Measurements from ENCODE around the gene TLNRD1.

Gene TLNRD1

GRCh38 chr15:80967991-80968510 is 32.7 kb upstream of the TLNRD1 start:
- Histone ChIP-seq H2AFZ (ENCODE audit: low read depth, low read length) (no peak overlapping the region), H3K27me3 (ENCODE audit: insufficient read depth, low read length) (no peaks in the 10 kb centered on the region), H3K4me3 (ENCODE audit: low read length) (no peak overlapping the region), H3K4me1 (ENCODE audit: insufficient read depth, low read length) (no peaks in the 10 kb centered on the region), H3K36me3 (ENCODE audit: insufficient read depth, low read length) (peaks cover 10% of the 10 kb centered on the region), H3K9me3 (ENCODE audit: low read length) (no peaks in the 10 kb centered on the region)

DNA sequence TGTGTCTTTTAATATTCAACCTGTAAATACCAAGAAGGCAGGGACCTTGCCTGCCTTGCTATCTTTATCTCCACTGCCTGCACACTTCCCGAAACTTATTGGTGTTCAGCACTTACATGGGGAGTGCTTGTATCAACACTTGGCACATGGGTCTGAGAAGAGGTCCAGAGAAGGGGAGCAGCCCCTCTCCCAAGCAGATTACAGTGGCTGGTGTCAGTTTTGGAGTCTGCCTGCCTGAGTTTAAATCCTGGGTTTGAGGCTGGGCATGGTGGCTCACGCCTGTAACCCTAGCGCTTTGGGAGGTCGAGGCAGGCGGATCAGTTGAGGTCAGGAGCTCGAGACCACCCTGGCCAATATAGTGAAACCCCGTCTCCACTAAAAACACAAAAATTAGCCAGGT is 31.4 kb upstream of the TLNRD1 start:
- H3K9me3 ChIP-seq (ENCODE audit: low read length): no peaks in the 10 kb centered on the region
- H2AFZ ChIP-seq (ENCODE audit: low read depth, low read length): no peak overlapping the region
- no peak overlapping the region for H3K4me3 ChIP-seq (ENCODE audit: low read length)
- no peaks in the 10 kb centered on the region for H3K27me3 ChIP-seq (ENCODE audit: insufficient read depth, low read length)
- H3K4me1 ChIP-seq (ENCODE audit: insufficient read depth, low read length): peaks cover 4% of the 10 kb centered on the region
- H3K36me3 ChIP-seq (ENCODE audit: insufficient read depth, low read length): peaks cover 10% of the 10 kb centered on the region

DNA sequence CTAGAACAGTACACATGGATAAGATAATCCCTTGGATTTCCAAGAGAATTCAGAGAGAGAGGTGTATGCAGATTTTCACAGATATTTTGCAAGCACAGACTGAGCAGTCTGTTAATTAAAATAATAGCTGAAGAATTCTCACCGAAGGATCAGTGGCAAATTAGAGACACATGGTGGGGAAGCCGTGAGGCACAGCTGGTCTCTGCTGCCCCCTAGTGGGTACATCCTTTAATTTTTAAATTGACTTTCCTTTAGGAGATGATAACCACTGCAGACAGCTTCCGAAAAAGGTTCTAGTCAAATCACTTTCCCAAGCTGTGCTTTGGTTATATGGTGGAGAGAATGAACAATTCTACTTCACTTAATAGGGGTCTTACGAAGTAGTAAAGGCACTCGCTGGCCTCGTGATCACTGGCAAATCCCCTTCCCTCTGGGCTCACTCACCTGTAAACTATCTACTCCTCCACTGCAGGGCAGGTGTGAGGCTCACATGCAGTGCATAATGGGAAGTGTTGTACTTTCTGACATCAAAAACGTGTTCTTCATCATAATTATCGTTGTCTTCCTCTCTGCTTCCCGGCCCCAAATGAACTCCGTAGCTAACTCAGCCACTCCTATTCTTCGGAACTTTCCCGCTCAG is 30.6 kb upstream of the TLNRD1 start:
- Histone ChIP-seq H2AFZ (ENCODE audit: low read depth, low read length) (no peak overlapping the region), H3K27me3 (ENCODE audit: insufficient read depth, low read length) (no peaks in the 10 kb centered on the region), H3K4me3 (ENCODE audit: low read length) (no peak overlapping the region), H3K9me3 (ENCODE audit: low read length) (no peaks in the 10 kb centered on the region), H3K36me3 (ENCODE audit: insufficient read depth, low read length) (peaks cover 10% of the 10 kb centered on the region), H3K4me1 (ENCODE audit: insufficient read depth, low read length) (peaks cover 4% of the 10 kb centered on the region)

- no peaks in the 10 kb centered on the region for H3K9me3 ChIP-seq (ENCODE audit: low read length)
- no peaks in the 10 kb centered on the region for H3K27me3 ChIP-seq (ENCODE audit: insufficient read depth, low read length)
- H2AFZ ChIP-seq (ENCODE audit: low read depth, low read length): no peak overlapping the region
- no peak overlapping the region for H3K4me3 ChIP-seq (ENCODE audit: low read length)
- H3K36me3 ChIP-seq (ENCODE audit: insufficient read depth, low read length): peaks cover 10% of the 10 kb centered on the region
- H3K4me1 ChIP-seq (ENCODE audit: insufficient read depth, low read length): peaks cover 4% of the 10 kb centered on the region
These were observed 30.1 kb upstream of the TLNRD1 start for GRCh38 chr15:80970658-80971057.

- no peaks in the 10 kb centered on the region for H3K9me3 ChIP-seq (ENCODE audit: low read length)
- H3K27me3 ChIP-seq (ENCODE audit: insufficient read depth, low read length): no peaks in the 10 kb centered on the region
- no peak overlapping the region for H2AFZ ChIP-seq (ENCODE audit: low read depth, low read length)
- peaks cover 10% of the 10 kb centered on the region for H3K36me3 ChIP-seq (ENCODE audit: insufficient read depth, low read length)
- H3K4me3 ChIP-seq (ENCODE audit: low read length): no peak overlapping the region
- H3K4me1 ChIP-seq (ENCODE audit: insufficient read depth, low read length): peaks cover 4% of the 10 kb centered on the region
These were observed 29.6 kb upstream of the TLNRD1 start for GRCh38 chr15:80971143-80971542.

- Histone ChIP-seq H3K36me3 (ENCODE audit: insufficient read depth, low read length) (peaks cover 16% of the 10 kb centered on the region), H2AFZ (ENCODE audit: low read depth, low read length) (no peak overlapping the region), H3K4me1 (ENCODE audit: insufficient read depth, low read length) (peaks cover 4% of the 10 kb centered on the region), H3K9me3 (ENCODE audit: low read length) (no peaks in the 10 kb centered on the region), H3K4me3 (ENCODE audit: low read length) (no peak overlapping the region), H3K27me3 (ENCODE audit: insufficient read depth, low read length) (no peaks in the 10 kb centered on the region)
These were observed 28.4 kb upstream of the TLNRD1 start for GRCh38 chr15:80972276-80972675.

DNA sequence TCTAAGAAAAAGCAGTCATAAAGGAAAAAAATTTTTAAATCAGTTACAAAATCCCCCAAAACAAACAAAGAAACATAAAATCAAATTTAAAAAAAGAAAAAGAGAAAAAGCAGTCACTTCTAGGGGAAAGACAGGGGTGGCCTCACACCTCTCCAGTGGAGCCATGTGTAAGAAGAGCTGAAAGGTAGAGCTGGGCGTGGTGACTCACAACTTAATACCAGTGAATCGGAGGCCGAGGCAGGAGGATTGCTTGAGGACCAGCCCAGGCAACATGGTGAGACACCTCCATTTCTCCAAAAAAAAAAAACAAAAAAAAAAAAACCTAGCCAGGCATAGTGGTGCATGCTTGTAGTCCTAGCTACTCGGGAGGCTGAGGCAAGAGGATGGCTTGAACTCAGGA is 25.8 kb upstream of the TLNRD1 start:
- no peaks in the 10 kb centered on the region for H3K27me3 ChIP-seq (ENCODE audit: insufficient read depth, low read length)
- H3K36me3 ChIP-seq (ENCODE audit: insufficient read depth, low read length): peaks cover 32% of the 10 kb centered on the region
- H3K4me1 ChIP-seq (ENCODE audit: insufficient read depth, low read length): peaks cover 4% of the 10 kb centered on the region
- no peaks in the 10 kb centered on the region for H3K9me3 ChIP-seq (ENCODE audit: low read length)
- H3K4me3 ChIP-seq (ENCODE audit: low read length): no peak overlapping the region
- no peak overlapping the region for H2AFZ ChIP-seq (ENCODE audit: low read depth, low read length)

DNA sequence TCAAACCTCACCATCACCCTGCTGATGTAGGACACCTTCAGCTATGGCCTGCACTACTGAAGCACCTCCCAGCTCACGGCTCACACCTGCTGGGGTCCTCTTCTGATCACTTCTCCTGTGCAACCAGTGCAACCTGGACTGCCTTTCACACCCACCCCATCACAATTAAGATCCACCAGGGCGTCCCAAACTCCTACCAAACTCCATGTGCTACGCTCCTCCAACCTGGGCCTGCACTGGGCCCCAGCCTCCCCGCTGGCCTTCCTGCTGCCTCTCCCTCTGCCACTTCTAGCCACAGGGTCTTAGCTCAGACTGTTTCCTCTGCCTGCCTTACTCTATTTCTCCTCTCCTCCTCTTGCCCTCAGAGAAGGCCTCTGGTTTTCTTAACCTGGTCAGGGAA is 23.9 kb upstream of the TLNRD1 start:
- Histone ChIP-seq H3K4me1 (ENCODE audit: insufficient read depth, low read length) (peaks cover 4% of the 10 kb centered on the region), H2AFZ (ENCODE audit: low read depth, low read length) (no peak overlapping the region), H3K27me3 (ENCODE audit: insufficient read depth, low read length) (no peaks in the 10 kb centered on the region), H3K9me3 (ENCODE audit: low read length) (no peaks in the 10 kb centered on the region), H3K4me3 (ENCODE audit: low read length) (no peak overlapping the region), H3K36me3 (ENCODE audit: insufficient read depth, low read length) (peaks cover 40% of the 10 kb centered on the region)

DNA sequence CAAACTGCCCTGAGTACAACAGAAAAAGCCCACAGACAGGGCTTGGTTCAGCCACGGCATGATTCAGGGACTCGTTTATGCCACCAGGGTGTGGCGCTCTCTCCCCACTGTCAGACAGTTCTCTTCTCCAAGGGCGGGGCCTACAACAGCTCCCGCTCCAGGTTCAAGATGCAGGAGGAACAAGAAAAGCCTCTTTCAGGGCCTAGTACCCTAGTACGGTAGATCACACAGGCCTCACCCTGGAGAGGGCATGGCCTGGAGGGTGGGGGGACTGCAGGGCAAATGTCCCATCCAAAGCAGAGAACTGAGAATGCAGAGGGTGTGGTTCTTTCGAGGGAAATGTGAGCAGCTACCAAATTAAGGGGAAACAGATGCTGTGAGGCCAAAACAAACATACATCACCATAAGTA is 23.1 kb upstream of the TLNRD1 start:
- H3K27me3 ChIP-seq (ENCODE audit: insufficient read depth, low read length): no peaks in the 10 kb centered on the region
- H3K36me3 ChIP-seq (ENCODE audit: insufficient read depth, low read length): peaks cover 42% of the 10 kb centered on the region
- no peak overlapping the region for H3K4me3 ChIP-seq (ENCODE audit: low read length)
- no peaks in the 10 kb centered on the region for H3K9me3 ChIP-seq (ENCODE audit: low read length)
- H2AFZ ChIP-seq (ENCODE audit: low read depth, low read length): no peak overlapping the region
- peaks cover 4% of the 10 kb centered on the region for H3K4me1 ChIP-seq (ENCODE audit: insufficient read depth, low read length)

GRCh38 chr15:80978685-80979329 is 21.9 kb upstream of the TLNRD1 start:
- H3K9me3 ChIP-seq (ENCODE audit: low read length): no peaks in the 10 kb centered on the region
- H3K27me3 ChIP-seq (ENCODE audit: insufficient read depth, low read length): no peaks in the 10 kb centered on the region
- peaks cover 2% of the 10 kb centered on the region for H3K4me1 ChIP-seq (ENCODE audit: insufficient read depth, low read length)
- H2AFZ ChIP-seq (ENCODE audit: low read depth, low read length): no peak overlapping the region
- no peak overlapping the region for H3K4me3 ChIP-seq (ENCODE audit: low read length)
- H3K36me3 ChIP-seq (ENCODE audit: insufficient read depth, low read length): peaks cover 44% of the 10 kb centered on the region

GRCh38 chr15:80979538-80980200 is 21.1 kb upstream of the TLNRD1 start:
- H3K27me3 ChIP-seq (ENCODE audit: insufficient read depth, low read length): no peaks in the 10 kb centered on the region
- H3K9me3 ChIP-seq (ENCODE audit: low read length): no peaks in the 10 kb centered on the region
- H2AFZ ChIP-seq (ENCODE audit: low read depth, low read length): no peak overlapping the region
- H3K36me3 ChIP-seq (ENCODE audit: insufficient read depth, low read length): peaks cover 45% of the 10 kb centered on the region
- no peaks in the 10 kb centered on the region for H3K4me1 ChIP-seq (ENCODE audit: insufficient read depth, low read length)
- H3K4me3 ChIP-seq (ENCODE audit: low read length): no peak overlapping the region

GRCh38 chr15:80982205-80982604 is 18.5 kb upstream of the TLNRD1 start:
- Histone ChIP-seq H3K4me3 (ENCODE audit: low read length) (no peak overlapping the region), H3K4me1 (ENCODE audit: insufficient read depth, low read length) (no peaks in the 10 kb centered on the region), H3K27me3 (ENCODE audit: insufficient read depth, low read length) (no peaks in the 10 kb centered on the region), H3K9me3 (ENCODE audit: low read length) (no peaks in the 10 kb centered on the region), H3K36me3 (ENCODE audit: insufficient read depth, low read length) (peaks cover 44% of the 10 kb centered on the region), H2AFZ (ENCODE audit: low read depth, low read length) (no peak overlapping the region)

DNA sequence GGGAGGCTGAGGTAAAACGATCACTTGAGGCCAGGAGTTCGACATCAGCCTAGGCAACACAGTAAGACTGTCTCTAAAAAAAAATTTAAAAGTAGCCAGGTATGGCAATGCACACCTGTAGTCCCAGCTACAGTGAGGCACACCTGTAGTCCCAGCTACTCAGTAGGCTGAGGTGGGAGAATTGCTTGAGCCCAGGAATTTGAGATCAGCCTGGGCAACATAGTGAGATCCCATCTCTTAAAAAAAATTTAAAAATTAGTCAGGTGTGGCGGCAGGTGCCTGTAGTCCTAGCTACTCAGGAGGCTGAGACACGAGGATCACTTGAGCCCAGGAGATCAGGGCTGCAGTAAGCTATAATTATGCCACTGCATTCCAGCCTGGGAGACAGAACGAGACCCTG is 17.9 kb upstream of the TLNRD1 start:
- Histone ChIP-seq H3K4me3 (ENCODE audit: low read length) (no peak overlapping the region), H3K4me1 (ENCODE audit: insufficient read depth, low read length) (peaks cover under 1% of the 10 kb centered on the region), H3K36me3 (ENCODE audit: insufficient read depth, low read length) (peaks cover 41% of the 10 kb centered on the region), H2AFZ (ENCODE audit: low read depth, low read length) (no peak overlapping the region), H3K27me3 (ENCODE audit: insufficient read depth, low read length) (no peaks in the 10 kb centered on the region), H3K9me3 (ENCODE audit: low read length) (no peaks in the 10 kb centered on the region)

Measured in neuron (in vitro differentiated cells).